GM18909 (cell line): ENCODE measurements around the gene LIX1L.
A peak's percentile ranks its signal among the peaks of the same experiment; 100 is the strongest.
"Not testable (repeated sequence)": the region's sequence is repeated elsewhere in the genome, so short reads cannot be mapped to it uniquely, and the experiment has no call there.

ENCODE experiments used
- ATAC-seq: cut with Tn5 transposase; IDR thresholded peaks from one replicate; pipeline ENCODE4 v1.9.1; 2021; ENCODE audit warnings: mild to moderate bottlenecking; ENCODE audit not compliant: unreplicated experiment, poor library complexity

Gene LIX1L

DNA sequence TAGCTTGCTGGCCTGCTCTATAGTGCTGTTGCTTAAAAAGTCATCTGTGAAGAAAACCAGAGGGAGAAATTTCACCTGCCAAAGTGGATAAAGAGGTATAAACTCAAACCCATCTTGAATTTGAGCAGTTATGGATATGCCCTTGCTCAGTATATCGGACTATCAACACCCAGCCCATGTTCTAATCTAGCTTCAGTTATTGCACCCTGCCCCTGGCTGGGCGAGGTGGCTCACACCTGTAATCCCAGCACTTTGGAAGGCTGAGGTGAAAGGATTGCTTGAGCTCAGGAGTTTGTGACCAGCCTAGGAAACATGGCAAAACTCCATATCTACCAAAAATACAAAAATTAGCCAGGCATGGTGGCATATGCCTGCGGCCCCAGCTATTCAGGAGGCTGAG is 13.3 kb downstream of the LIX1L start:
- no peak for ATAC-seq

GRCh38 chr1:145942871-145943270 is 14.9 kb downstream of the LIX1L start:
- ATAC-seq, result no peak

GRCh38 chr1:145942405-145942804 is 15.4 kb downstream of the LIX1L start:
- ATAC-seq, result no peak

DNA sequence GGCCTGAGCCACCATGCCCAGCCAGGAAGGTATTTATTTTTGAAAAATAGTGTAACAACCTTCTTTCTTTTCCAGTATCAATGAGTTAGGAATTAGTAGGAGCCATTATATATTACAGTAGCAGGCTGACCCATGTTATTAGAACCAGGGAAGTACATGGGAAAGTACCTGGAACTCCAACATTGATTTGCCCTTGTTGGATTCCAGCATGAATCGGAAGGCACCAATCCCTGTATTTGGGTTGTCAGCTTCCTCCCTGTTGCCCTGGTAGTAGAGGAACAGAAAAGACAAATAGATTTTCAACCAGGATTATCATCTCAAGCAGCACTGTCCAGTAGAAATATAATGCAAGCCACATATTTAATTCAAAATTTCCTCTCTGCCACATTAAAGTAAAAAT is 20.4 kb downstream of the LIX1L start:
- ATAC-seq, result no peak

DNA sequence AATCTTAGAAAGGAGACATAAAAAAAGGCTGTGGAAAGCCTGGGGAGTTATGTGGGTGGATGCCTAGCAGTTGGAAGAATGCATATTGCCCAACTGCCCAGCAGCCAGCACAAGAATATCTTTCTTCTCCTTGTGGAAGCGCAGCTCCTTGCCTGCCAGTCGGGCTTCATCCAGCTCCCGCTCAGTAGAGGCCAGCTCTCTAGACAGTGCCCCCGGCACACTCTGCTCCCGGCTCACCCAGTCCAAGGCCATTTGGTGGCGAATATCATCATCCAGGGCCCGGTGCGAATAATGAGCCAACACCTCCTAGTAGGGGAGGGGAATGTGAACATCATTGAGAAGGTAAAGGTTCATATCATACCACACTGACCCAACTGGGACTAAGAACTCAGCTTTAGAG is 21.6 kb downstream of the LIX1L start:
- ATAC-seq, result no peak

GRCh38 chr1:145935708-145936107 is 22.1 kb downstream of the LIX1L start:
- no peak for ATAC-seq

- not testable (repeated sequence) for ATAC-seq
These were observed 25.3 kb downstream of the LIX1L start for GRCh38 chr1:145932522-145933009.

GRCh38 chr1:145927916-145928643 is 29.7 kb downstream of the LIX1L start:
- no peak for ATAC-seq

DNA sequence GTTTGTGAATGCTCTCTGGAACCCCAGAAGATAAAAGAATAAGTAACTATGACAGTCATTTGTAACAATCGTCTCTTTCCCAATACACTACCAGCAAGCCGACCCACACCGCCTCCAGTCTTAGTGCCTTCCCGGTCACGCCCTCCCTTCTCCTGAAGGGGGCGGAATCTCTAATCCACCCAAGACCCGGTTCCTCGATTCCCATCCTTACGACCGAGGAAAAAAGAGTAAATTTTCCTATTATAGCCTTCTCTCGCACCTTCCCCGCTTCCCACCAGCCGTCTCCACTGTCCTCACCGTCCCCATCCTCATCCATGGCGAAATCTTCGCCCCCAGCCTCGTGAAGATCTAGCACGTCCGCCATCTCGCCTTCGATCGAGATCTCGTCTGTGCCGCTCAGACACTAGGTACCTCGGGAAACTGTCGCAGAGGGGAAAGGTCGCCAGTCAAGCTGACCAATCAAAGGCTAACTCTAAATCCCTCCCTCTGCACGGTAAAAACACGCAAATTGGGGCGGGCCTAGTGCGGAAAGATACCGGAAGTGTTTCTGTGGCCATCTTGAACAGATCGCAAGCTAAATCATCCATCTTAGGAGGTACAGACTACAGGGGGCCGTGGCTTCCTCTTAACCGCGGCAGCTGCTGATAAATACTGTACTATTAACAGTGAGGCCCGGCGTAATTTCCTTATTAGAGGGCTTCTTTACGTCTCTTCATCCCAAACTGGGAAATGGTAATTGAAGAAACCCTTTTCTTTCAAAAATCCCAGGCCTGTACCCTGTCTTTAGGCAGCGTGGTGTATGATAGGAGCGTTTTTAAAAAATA is 30.5 kb downstream of the LIX1L start, which contains the start of gene RBM8A:
TSS of gene RBM8A (minus strand) at position 422 of the 824 bp plus-strand sequence. CDS start at position 364, 58 bp downstream.
- ATAC-seq, result peak; percentile 97

- ATAC-seq, result peak; percentile 5
These were observed 31.1 kb downstream of the LIX1L start for GRCh38 chr1:145926686-145927062.

GRCh38 chr1:145922266-145922665 is 35.6 kb downstream of the LIX1L start:
- ATAC-seq, result no peak

- ATAC-seq, result not testable (repeated sequence)
These were observed 37.5 kb downstream of the LIX1L start for GRCh38 chr1:145920297-145920696.

- peak; percentile 17 for ATAC-seq
These were observed 38.6 kb downstream of the LIX1L start for GRCh38 chr1:145918992-145919939.

- peak; percentile 84 for ATAC-seq
These were observed 39.4 kb downstream of the LIX1L start, which contains the start of gene PEX11B for GRCh38 chr1:145918144-145918991. TSS of gene PEX11B (minus strand) at chr1:145918717. CDS start at chr1:145918688, 29 bp downstream.

DNA sequence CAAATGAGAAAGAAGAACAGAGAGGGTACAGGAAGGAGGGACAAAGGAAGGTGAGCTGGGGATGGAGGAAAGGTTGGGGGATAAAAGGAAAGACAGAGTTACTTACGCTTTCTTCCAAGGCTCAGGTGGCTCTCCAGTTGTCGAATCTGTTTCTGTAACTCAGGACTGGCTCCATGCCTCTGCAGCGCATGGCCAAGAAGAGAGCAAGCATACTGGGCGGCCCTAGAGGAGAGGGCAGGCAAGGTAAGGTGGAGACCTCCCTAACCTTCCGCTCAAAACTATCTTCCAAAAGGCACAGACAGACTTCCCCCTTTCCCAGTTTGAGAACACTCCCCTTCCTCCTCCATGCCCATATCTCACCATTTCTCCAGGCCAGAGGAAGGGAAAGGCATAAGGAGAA is 40.2 kb downstream of the LIX1L start:
- ATAC-seq, result no peak

- no peak for ATAC-seq
These were observed 41.1 kb downstream of the LIX1L start for GRCh38 chr1:145916745-145917144.

- ATAC-seq, result no peak
These were observed 45.6 kb downstream of the LIX1L start for GRCh38 chr1:145912128-145912641.

- ATAC-seq, result no peak
These were observed 49.2 kb downstream of the LIX1L start for GRCh38 chr1:145908653-145909052.
